Endothelial cell of umbilical vein (primary cell): ENCODE data around the gene ARL17A. TPM values are rescaled to one million over a fixed set of nuclear protein-coding genes. Genes with fewer than 3 reads are reported as not detected.
"Not testable (repeated sequence)": the region's sequence is repeated elsewhere in the genome, so short reads cannot be mapped to it uniquely, and the experiment has no call there.

Experiments
- Bru-seq: library from RNA; stranded (reverse); fragments of 400-500 nt; gene quantifications from one replicate; lab custom pipeline; 2021; lab: Mats Ljungman, UMichigan
- BruChase-seq, 2 experiments: library from RNA; stranded (reverse); fragments of 400-500 nt; gene quantifications; one replicate each; lab custom pipeline; 2021; lab: Mats Ljungman, UMichigan
- BruUV-seq: library from RNA; stranded (reverse); fragments of 400-500 nt; replicated peaks from 2 replicates; lab custom pipeline; 2021; lab: Mats Ljungman, UMichigan
- CTCF ChIA-PET: fragments of 300-600, 350-600 bp; sonication (Branson Sonifier 250); formaldehyde crosslinking; loops from one replicate; lab custom pipeline; 2021; ENCODE audit warnings: antibody characterized with exemption, inconsistent platforms; lab: Charles Lee
- POLR2A ChIA-PET: fragments of 300-600, 350-600 bp; sonication (Branson Sonifier 250); formaldehyde crosslinking; loops from one replicate; lab custom pipeline; 2021; ENCODE audit warnings: antibody characterized with exemption, inconsistent platforms; lab: Charles Lee
- DNase-seq: peaks from one replicate; pipeline ENCODE4 v3.0.0-alpha.2; 2011; ENCODE audit warnings: low read depth, low spot score
- FAIRE-seq: peaks from 2 replicates; lab custom pipeline; 2011; peaks lifted over from hg19 to GRCh38; lab: Jason Lieb, UNC
- H2AFZ ChIP-seq: 2 replicates; pipeline ENCODE4 v1.6.0; 2012; ENCODE audit warnings: low read depth, low read length, control low read depth, inconsistent platforms
- H3K27ac ChIP-seq: 2 replicates; pipeline ENCODE4 v1.5.1; 2011; ENCODE audit warnings: low read depth, mild to moderate bottlenecking, control low read depth, low read length, moderate library complexity; ENCODE audit not compliant: insufficient read depth
- H3K27me3 ChIP-seq, 2 experiments: 2 replicates each; pipeline versions ENCODE4 v1.6.0 to v1.6.1; 2011; ENCODE audit warnings: low read length in 2 of 2, mixed read lengths in 1 of 2; ENCODE audit not compliant: control insufficient read depth in 2 of 2, insufficient read depth in 2 of 2
- H3K36me3 ChIP-seq, 2 experiments: 2 replicates in 1 of 2; 3 replicates in 1 of 2; pipeline ENCODE4 v1.5.1; 2011; ENCODE audit warnings: low read length in 2 of 2, mild to moderate bottlenecking in 1 of 2, moderate library complexity in 1 of 2; ENCODE audit not compliant: control insufficient read depth in 2 of 2, insufficient read depth in 2 of 2; ENCODE audit errors: extremely low read depth in 1 of 2
- H3K4me1 ChIP-seq: 3 replicates; pipeline ENCODE4 v1.5.1; 2011; ENCODE audit warnings: mild to moderate bottlenecking, low read length; ENCODE audit not compliant: control insufficient read depth, insufficient read depth; ENCODE audit errors: extremely low read depth
- H3K4me2 ChIP-seq: 2 replicates; pipeline ENCODE4 v1.6.1; 2011; ENCODE audit warnings: low read length, control low read depth, mixed read lengths; ENCODE audit not compliant: insufficient read depth
- H3K4me3 ChIP-seq, 3 experiments: fragments of 200-600 bp in 1 of 3; sonication (generic), shearing (Covaris generic) in 1 of 3; replicated peaks in 1 of 3; 2 replicates each; pipeline ENCODE4 v1.5.1; 2011 to 2016; ENCODE audit warnings: control low read depth in 3 of 3, low read length in 3 of 3, mild to moderate bottlenecking in 2 of 3, inconsistent platforms in 1 of 3, low read depth in 1 of 3, moderate library complexity in 1 of 3; ENCODE audit not compliant: insufficient read depth in 1 of 3
- H3K79me2 ChIP-seq: 2 replicates; pipeline ENCODE4 v1.6.0; 2012; ENCODE audit warnings: low read length, inconsistent platforms; ENCODE audit not compliant: control insufficient read depth, insufficient read depth
- H3K9ac ChIP-seq: replicated peaks from 2 replicates; pipeline ENCODE3; 2011; ENCODE audit warnings: low read length, control low read depth; ENCODE audit not compliant: insufficient read depth; ENCODE audit errors: extremely low read depth
- H3K9me1 ChIP-seq: replicated peaks from 3 replicates; pipeline ENCODE4 v1.6.0; 2011; ENCODE audit warnings: mild to moderate bottlenecking, low read length; ENCODE audit not compliant: control insufficient read depth, insufficient read depth; ENCODE audit errors: extremely low read depth
- H3K9me3 ChIP-seq: replicated peaks from 2 replicates; pipeline ENCODE4 v1.5.1; 2012; ENCODE audit warnings: low read length, inconsistent platforms; ENCODE audit not compliant: control insufficient read depth, insufficient read depth
- H4K20me1 ChIP-seq: replicated peaks from 2 replicates; pipeline ENCODE3; 2011; ENCODE audit warnings: mild to moderate bottlenecking, low read length; ENCODE audit not compliant: control insufficient read depth, insufficient read depth; ENCODE audit errors: extremely low read depth
- dilution Hi-C: fragments of 300-500 bp; cut with MboI; formaldehyde crosslinking; loops from one replicate; pipeline ENCODE4 v1.15.0; 2019; ENCODE audit warnings: low sequenced_read_pairs; ENCODE audit not compliant: extremely low pct_ligation_motif_present
- intact Hi-C: fragments of 100-400 bp; cut with micrococcal nuclease; formaldehyde crosslinking; loops from one replicate; pipeline ENCODE4 v1.10.0; 2022
- long read RNA-seq: library from polyadenylated mRNA; stranded (forward); transcript quantifications from one replicate; pipeline ENCODE4 v2.0.0, GENCODE V29; 2021
- polyA minus RNA-seq, 3 experiments: library from RNA; depleted of rRNA, polyadenylated mRNA; stranded (reverse); fragments of >200 nt; gene quantifications; 1 replicate in 1 of 3; 2 replicates in 2 of 3; pipeline ENCODE4 v1.2.3, GENCODE V29; 2011
- polyA plus RNA-seq, 4 experiments: library from polyadenylated mRNA; depleted of rRNA in 3 of 4; stranded (reverse) in 3 of 4; unstranded in 1 of 4; fragments of >200 nt; gene quantifications; 2 replicates each; pipeline versions ENCODE4 v1.2.1 to v1.2.3, GENCODE V29; 2011 to 2012; ENCODE audit warnings: missing spikeins in 1 of 4
- total RNA-seq: library from RNA; stranded (reverse); gene quantifications from 2 replicates; pipeline ENCODE4 v1.2.3, GENCODE V29; 2021

ARL17A gene
- total RNA-seq (10.0 and 11.2 TPM in 2 replicates), polyA plus RNA-seq (9.5 and 15.8 TPM in 2 replicates), polyA minus RNA-seq (20.7 and 36.9 TPM in 2 replicates), Bru-seq, nascent RNA (percentile 36 among the genes with signal in this experiment), BruChase-seq, experiment 1, labeled RNA remaining after a 6-hour chase (percentile 50 among the genes with signal in this experiment), BruChase-seq, experiment 2, labeled RNA remaining after a 2-hour chase (percentile 52 among the genes with signal in this experiment)
- 3.9 and 7.3 TPM in 2 replicates for polyA plus RNA-seq (2011; cell fraction: cytosol; rRNA removed)
- 40.3 and 55.8 TPM in 2 replicates for polyA plus RNA-seq (2011; cell fraction: nucleus; rRNA removed)
- polyA plus RNA-seq (2012): 5.8 and 6.0 TPM in 2 replicates
- polyA minus RNA-seq (2011; cell fraction: cytosol; rRNA and poly(A)+ RNA removed): 2.4 TPM
- polyA minus RNA-seq (2011; cell fraction: nucleus; rRNA and poly(A)+ RNA removed): 22.9 and 24.9 TPM in 2 replicates
- long read RNA-seq, transcript ARL17A-202 (4 exons, 3,945 nt): major isoform, 7 of 25 reads
- long read RNA-seq, partial matches to known transcripts: 2 of 25 reads
- long read RNA-seq, other reads (novel, unspliced or antisense): 16 of 25 reads

DNA sequence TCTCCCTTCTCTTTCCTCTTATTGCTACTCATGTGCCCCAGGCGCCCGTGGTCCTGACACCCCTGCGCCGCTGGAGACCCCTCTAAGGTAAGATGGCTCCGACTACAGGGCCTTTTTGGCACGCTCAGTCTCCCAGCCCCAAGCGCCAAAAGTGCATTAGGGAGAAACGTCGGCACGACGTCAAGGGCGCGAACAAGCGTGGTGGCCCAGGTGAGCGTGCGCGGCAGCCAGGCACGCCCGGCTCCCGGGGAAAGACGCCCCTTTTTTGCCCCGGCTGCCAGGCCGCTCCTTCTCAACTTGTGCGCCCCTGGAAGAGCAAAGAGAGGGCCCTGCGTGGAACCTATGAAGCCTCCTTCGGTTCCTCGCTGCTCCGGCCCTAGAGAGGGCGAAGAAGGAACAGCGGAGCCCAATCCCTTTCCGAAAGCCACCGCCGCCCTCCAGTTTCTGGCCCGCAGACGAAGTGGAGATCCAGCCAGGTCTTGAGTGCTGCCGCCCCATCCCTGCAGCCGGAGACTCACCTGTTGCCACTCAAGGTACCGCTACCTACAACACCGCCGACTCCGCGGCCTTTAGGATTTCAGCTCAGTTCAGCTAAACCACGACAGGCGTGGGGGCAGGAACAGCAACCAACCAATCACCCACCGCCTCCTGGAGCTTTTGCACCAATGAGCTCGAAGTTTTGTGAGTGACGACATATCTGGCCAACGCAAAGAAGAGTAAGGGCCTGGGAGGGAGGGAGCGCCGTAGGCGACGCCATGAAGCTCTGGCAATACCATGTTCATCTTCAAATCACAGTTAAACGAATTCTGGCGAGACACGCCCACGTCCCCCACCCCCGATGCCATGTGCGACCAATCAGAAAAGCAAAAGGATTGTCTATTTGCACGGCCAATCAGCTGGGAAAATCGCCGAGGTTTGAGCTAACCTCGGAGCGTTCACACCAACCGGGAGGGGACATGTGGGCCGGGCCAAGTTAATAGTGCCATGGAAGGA is at the start of gene ARL17A:
Gene ARL17A, minus strand, starts transcription at position 609 of the 993 bp plus-strand sequence. CDS start 3,369 bp downstream, outside the sequence.
- H3K27ac ChIP-seq, CTCF ChIA-PET, H3K4me1 ChIP-seq, H3K9me1 ChIP-seq, H3K9ac ChIP-seq, H4K20me1 ChIP-seq, H3K27me3 ChIP-seq, POLR2A ChIA-PET, H2AFZ ChIP-seq, H3K79me2 ChIP-seq, H3K4me3 ChIP-seq, DNase-seq, intact Hi-C loops, dilution Hi-C loops, H3K36me3 ChIP-seq, H3K9me3 ChIP-seq: not testable (repeated sequence)
- H3K4me2 ChIP-seq: peak within 1 kb of the TSS; percentile 42
- FAIRE-seq: peak; percentile 99
- TSS peak; percentile 54 for BruUV-seq

DNA sequence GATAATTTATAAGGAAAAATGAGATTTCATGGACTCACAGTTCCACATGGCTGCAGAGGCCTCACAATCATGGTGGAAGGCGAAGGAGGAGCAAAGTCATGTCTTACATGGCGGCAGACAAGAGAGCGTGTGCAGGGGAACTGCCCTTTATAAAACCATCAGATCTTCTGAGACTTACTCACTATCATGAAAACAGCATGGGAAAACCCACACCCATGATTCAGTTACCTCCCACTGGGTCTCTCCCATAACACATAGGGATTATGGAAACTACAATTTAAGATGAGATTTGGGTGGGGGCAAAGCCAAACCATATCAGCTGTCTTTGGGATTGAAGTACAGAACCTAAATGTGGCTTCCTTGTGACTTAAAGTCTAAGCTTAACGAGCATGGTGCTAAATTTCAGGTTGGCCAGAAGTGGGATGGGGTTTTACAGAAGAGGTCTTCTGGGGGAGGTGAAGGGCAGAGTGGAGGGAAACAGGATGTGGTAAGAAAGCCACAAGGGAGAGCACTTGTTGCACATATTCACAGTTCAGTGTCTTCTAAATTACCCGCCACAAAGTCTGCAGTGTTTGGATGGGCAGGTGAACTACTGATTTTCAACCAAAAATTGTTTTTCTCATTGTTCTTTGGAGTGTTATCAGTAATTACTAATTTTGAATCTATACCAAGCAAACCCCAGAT is 49.4 kb upstream of the ARL17A start:
- POLR2A ChIA-PET, FAIRE-seq, H3K9me3 ChIP-seq, H3K4me3 ChIP-seq, H3K36me3 ChIP-seq, H3K9ac ChIP-seq, H4K20me1 ChIP-seq, H3K27ac ChIP-seq, H3K9me1 ChIP-seq, BruUV-seq, H3K4me2 ChIP-seq, H3K79me2 ChIP-seq, DNase-seq, dilution Hi-C loops, H3K27me3 ChIP-seq, intact Hi-C loops, H3K4me1 ChIP-seq, CTCF ChIA-PET, H2AFZ ChIP-seq: not testable (repeated sequence)

- H4K20me1 ChIP-seq, POLR2A ChIA-PET, H2AFZ ChIP-seq, H3K4me3 ChIP-seq, CTCF ChIA-PET, BruUV-seq, DNase-seq, intact Hi-C loops, H3K27ac ChIP-seq, H3K79me2 ChIP-seq, H3K9me1 ChIP-seq, H3K27me3 ChIP-seq, H3K36me3 ChIP-seq, H3K4me1 ChIP-seq, dilution Hi-C loops, FAIRE-seq, H3K9ac ChIP-seq, H3K9me3 ChIP-seq, H3K4me2 ChIP-seq: not testable (repeated sequence)
These were observed 48.0 kb upstream of the ARL17A start for GRCh38 chr17:46627452-46627851.
